ENCODE measurements around the gene ITIH1. TPM values are rescaled to one million over a fixed set of nuclear protein-coding genes. Genes with fewer than 3 reads are reported as not detected.

ITIH1 gene
- total RNA-seq, 2 experiments from 2014 or later, result not detected

DNA sequence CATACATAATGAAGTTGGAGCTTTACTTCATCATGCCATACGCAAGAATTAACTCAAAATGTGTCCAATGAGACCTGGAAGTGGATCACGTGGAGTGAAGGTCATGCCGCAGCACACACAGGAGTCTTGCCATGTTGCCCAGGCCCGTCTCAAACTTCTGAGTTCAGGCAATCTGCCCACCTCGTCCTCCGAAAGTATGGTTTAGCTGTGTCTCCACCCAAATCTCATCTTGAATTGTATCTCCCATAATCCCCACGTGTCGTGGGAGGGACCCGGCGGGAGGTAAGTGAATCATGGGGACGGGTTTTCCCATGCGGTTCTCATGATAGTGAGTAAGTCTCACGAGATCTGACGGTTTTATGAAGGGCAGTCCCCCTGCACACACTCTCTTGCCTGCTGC is 45.8 kb upstream of the ITIH1 start:
- DNase-seq (no peak), ATAC-seq (ENCODE audit: poor library complexity) (no peak)
- intact Hi-C loops (cut with DNase I, micrococcal nuclease), result no loop called here
- Mint-ChIP-seq H3K4me1 (ENCODE audit: low read depth) (no peaks in the 10 kb centered on the region), H3K9me3 (peaks cover 3% of the 10 kb centered on the region), H3K4me3 (no peak overlapping the region), H3K27me3 (no peaks in the 10 kb centered on the region), H3K36me3 (ENCODE audit: low read depth) (peaks cover 81% of the 10 kb centered on the region), H3K27ac (no peak overlapping the region)
- CTCF ChIA-PET, result no interaction called here
- no peak overlapping the region for H3K4me3 ChIP-seq (ENCODE audit: low read length)
- H3K9me3 ChIP-seq (ENCODE audit: control insufficient read depth in 1 of 2, insufficient read depth in 1 of 2, low read length in 2 of 2), result peaks cover 0 to 19% of the 10 kb centered on the region in 2 experiments
- POLR2A ChIA-PET, result interaction anchor here (0.8 kb wide), 1 partner anchor 11 kb away, joined by 3 read pairs; no protein-coding TSS in a partner anchor
- no peaks in the 10 kb centered on the region for H3K4me1 ChIP-seq (ENCODE audit: insufficient read depth, low read length)
- H3K27me3 ChIP-seq (ENCODE audit: control insufficient read depth in 1 of 2, insufficient read depth in 2 of 2, low read length in 2 of 2), result no peaks in the 10 kb centered on the region
- H3K27ac ChIP-seq (ENCODE audit: low read depth in 1 of 2, low read length in 2 of 2), result no peak overlapping the region
- H3K36me3 ChIP-seq (ENCODE audit: insufficient read depth, low read length), result peaks cover 36% of the 10 kb centered on the region
- TF ChIP-seq, protein P1, sequence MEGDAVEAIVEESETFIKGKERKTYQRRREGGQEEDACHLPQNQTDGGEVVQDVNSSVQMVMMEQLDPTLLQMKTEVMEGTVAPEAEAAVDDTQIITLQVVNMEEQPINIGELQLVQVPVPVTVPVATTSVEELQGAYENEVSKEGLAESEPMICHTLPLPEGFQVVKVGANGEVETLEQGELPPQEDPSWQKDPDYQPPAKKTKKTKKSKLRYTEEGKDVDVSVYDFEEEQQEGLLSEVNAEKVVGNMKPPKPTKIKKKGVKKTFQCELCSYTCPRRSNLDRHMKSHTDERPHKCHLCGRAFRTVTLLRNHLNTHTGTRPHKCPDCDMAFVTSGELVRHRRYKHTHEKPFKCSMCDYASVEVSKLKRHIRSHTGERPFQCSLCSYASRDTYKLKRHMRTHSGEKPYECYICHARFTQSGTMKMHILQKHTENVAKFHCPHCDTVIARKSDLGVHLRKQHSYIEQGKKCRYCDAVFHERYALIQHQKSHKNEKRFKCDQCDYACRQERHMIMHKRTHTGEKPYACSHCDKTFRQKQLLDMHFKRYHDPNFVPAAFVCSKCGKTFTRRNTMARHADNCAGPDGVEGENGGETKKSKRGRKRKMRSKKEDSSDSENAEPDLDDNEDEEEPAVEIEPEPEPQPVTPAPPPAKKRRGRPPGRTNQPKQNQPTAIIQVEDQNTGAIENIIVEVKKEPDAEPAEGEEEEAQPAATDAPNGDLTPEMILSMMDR (IDR thresholded peaks at IDR 0.05), result no peak

DNA sequence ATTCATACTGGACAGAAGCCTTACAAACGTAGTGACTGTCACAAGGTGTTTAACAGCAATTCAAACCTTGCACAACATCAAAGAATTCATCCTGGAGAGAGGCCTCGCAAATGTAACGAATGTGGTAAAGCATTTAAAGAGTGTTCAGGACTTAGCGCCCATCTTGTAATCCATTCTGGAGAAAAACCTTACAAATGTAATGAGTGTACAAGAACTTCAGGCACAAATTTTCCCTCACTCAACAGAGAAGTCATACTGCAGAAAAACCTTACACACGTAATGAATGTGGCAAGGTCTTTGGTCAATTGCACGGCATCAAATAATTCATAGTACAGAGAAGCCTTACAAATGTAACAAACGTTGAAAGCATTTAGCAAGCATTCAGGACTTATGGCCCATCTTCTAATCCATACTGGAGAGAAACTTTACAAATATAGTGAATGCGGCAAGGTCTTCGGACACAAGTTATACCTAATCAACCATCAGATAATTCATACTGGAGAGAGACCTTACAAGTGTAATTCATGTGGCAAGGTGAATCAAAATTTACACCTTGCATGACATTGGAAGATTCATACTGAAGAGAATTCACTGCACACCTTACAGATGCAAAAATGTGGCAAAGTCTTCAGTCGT is 44.0 kb upstream of the ITIH1 start:
- TF ChIP-seq, protein P1 (IDR thresholded peaks at IDR 0.05), result no peak
- ChIA-PET POLR2A (no interaction called here), CTCF (no interaction called here)
- Histone ChIP-seq H3K4me3 (ENCODE audit: low read length) (no peak overlapping the region), H3K36me3 (ENCODE audit: insufficient read depth, low read length) (peaks cover 41% of the 10 kb centered on the region), H3K27me3 (ENCODE audit: control insufficient read depth in 1 of 2, insufficient read depth in 2 of 2, low read length in 2 of 2) (no peaks in the 10 kb centered on the region), H3K27ac (ENCODE audit: low read depth in 1 of 2, low read length in 2 of 2) (no peak overlapping the region), H3K4me1 (ENCODE audit: insufficient read depth, low read length) (no peaks in the 10 kb centered on the region), H3K9me3 (ENCODE audit: control insufficient read depth in 1 of 2, insufficient read depth in 1 of 2, low read length in 2 of 2) (peaks cover 0 to 19% of the 10 kb centered on the region in 2 experiments)
- DNase-seq (no peak), ATAC-seq (ENCODE audit: poor library complexity) (no peak)
- intact Hi-C loops (cut with DNase I, micrococcal nuclease), result no loop called here
- H3K36me3 Mint-ChIP-seq (ENCODE audit: low read depth), result peaks cover 87% of the 10 kb centered on the region
- H3K4me3 Mint-ChIP-seq, result no peak overlapping the region
- H3K27ac Mint-ChIP-seq, result no peak overlapping the region
- peaks cover 3% of the 10 kb centered on the region for H3K9me3 Mint-ChIP-seq
- H3K4me1 Mint-ChIP-seq (ENCODE audit: low read depth), result no peaks in the 10 kb centered on the region
- no peaks in the 10 kb centered on the region for H3K27me3 Mint-ChIP-seq

DNA sequence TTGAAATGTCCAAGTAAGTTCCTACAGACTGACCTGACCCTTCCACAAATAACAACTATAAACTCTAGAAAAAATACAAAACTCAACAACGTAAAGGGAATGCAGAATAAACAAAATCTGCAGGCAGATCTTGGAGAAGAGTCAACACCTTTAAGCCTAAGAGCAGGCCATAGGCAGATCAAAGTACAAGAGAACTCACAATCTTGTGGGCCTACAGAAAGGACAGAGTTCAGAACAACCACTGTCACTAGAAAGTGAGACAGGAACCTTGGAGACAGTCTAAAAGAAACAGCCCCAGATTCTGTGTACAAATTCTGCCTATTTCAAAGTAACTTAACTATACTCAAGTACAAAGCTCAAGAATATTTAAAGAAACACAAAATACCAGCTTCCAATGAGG is 37.7 kb upstream of the ITIH1 start:
- no peaks in the 10 kb centered on the region for H3K4me1 Mint-ChIP-seq (ENCODE audit: low read depth)
- TF ChIP-seq, protein P1 (IDR thresholded peaks at IDR 0.05), result no peak
- H3K4me1 ChIP-seq (ENCODE audit: insufficient read depth, low read length), result no peaks in the 10 kb centered on the region
- ChIA-PET CTCF (no interaction called here), POLR2A (no interaction called here)
- no peak overlapping the region for H3K27ac ChIP-seq (ENCODE audit: low read depth in 1 of 2, low read length in 2 of 2)
- DNase-seq (no peak), ATAC-seq (ENCODE audit: poor library complexity) (no peak)
- intact Hi-C loops (cut with DNase I, micrococcal nuclease), result loop anchor here (5.0 kb wide), 2 partner anchors 248 to 458 kb away; no protein-coding TSS in a partner anchor
- no peak overlapping the region for H3K4me3 Mint-ChIP-seq
- H3K4me3 ChIP-seq (ENCODE audit: low read length), result no peak overlapping the region
- H3K27ac Mint-ChIP-seq, result no peak overlapping the region
- H3K27me3 ChIP-seq (ENCODE audit: control insufficient read depth in 1 of 2, insufficient read depth in 2 of 2, low read length in 2 of 2), result no peaks in the 10 kb centered on the region
- H3K36me3 ChIP-seq (ENCODE audit: insufficient read depth, low read length), result peaks cover 57% of the 10 kb centered on the region
- peaks cover 79% of the 10 kb centered on the region for H3K36me3 Mint-ChIP-seq (ENCODE audit: low read depth)
- no peaks in the 10 kb centered on the region for H3K9me3 Mint-ChIP-seq
- no peaks in the 10 kb centered on the region for H3K27me3 Mint-ChIP-seq
- no peaks in the 10 kb centered on the region for H3K9me3 ChIP-seq (ENCODE audit: control insufficient read depth in 1 of 2, insufficient read depth in 1 of 2, low read length in 2 of 2)
